Right renal pelvis (tissue), 4 donors: ENCODE data around the gene PDK3. TPM values are rescaled to one million over a fixed set of nuclear protein-coding genes. Genes with fewer than 3 reads are reported as not detected.

Experiments used
- DNase-seq, 4 donors: peaks; one replicate each; pipeline ENCODE4 v3.0.0-alpha.2; 2013; ENCODE audit warnings: low read depth in 4 of 4, low spot score in 3 of 4, missing footprints in 1 of 4
- polyA plus RNA-seq, 4 donors: library from polyadenylated mRNA; unstranded; fragments of 120-200 nt; gene quantifications; one replicate each; pipeline ENCODE4 v1.2.1, GENCODE V29; 2013; ENCODE audit not compliant: insufficient read length in 4 of 4

PDK3 gene
- polyA plus RNA-seq, result 1 to 10 TPM; 9.1 to 9.8 (median 9.6) TPM

GRCh38 chrX:24464836-24465531, at the start of gene PDK3:
PDK3 (plus strand) TSS chrX:24465286; CDS start chrX:24465456, 170 bp downstream.
- DNase-seq, result peak; percentile 65 to 79 (median 74)

- no peak for DNase-seq
These were observed 49.2 kb upstream of the PDK3 start for GRCh38 chrX:24415921-24416320.

GRCh38 chrX:24423960-24424359, 41.1 kb upstream of the PDK3 start:
- no peak for DNase-seq

GRCh38 chrX:24424948-24425347, 40.1 kb upstream of the PDK3 start:
- no peak for DNase-seq

- no peak for DNase-seq
These were observed 39.3 kb upstream of the PDK3 start for GRCh38 chrX:24425806-24426205.

- DNase-seq, result no peak
These were observed 38.7 kb upstream of the PDK3 start for GRCh38 chrX:24426340-24426913.

GRCh38 chrX:24426921-24427746, 38.0 kb upstream of the PDK3 start:
- no peak for DNase-seq

GRCh38 chrX:24427747-24428019, 37.4 kb upstream of the PDK3 start:
- no peak for DNase-seq

- no peak for DNase-seq
These were observed 36.6 kb upstream of the PDK3 start for GRCh38 chrX:24428516-24428915.

- DNase-seq, result no peak
These were observed 30.0 kb upstream of the PDK3 start for GRCh38 chrX:24435060-24435459.

GRCh38 chrX:24443918-24444317, 21.2 kb upstream of the PDK3 start:
- no peak for DNase-seq

GRCh38 chrX:24444645-24445044, 20.4 kb upstream of the PDK3 start:
- DNase-seq, result no peak

- DNase-seq, result no peak
These were observed 16.3 kb upstream of the PDK3 start for GRCh38 chrX:24448762-24449250.

GRCh38 chrX:24463077-24463476, 2.0 kb upstream of the PDK3 start:
- no peak for DNase-seq

GRCh38 chrX:24464498-24464835, 619 bp upstream of the PDK3 start:
- no peak for DNase-seq

- no peak for DNase-seq
These were observed 413 bp downstream of the PDK3 start for GRCh38 chrX:24465532-24465865.

GRCh38 chrX:24466025-24466424, 939 bp downstream of the PDK3 start:
- DNase-seq, result no peak

- no peak for DNase-seq
These were observed 3.2 kb downstream of the PDK3 start for GRCh38 chrX:24468245-24468644.

- DNase-seq, result no peak
These were observed 6.7 kb downstream of the PDK3 start for GRCh38 chrX:24471808-24472207.

- DNase-seq, result no peak
These were observed 10.4 kb downstream of the PDK3 start for GRCh38 chrX:24475480-24475879.

GRCh38 chrX:24478509-24478908, 13.4 kb downstream of the PDK3 start:
- DNase-seq, result no peak

- no peak for DNase-seq
These were observed 14.8 kb downstream of the PDK3 start for GRCh38 chrX:24479924-24480323.
